HEK293 (cell line): ENCODE results near the gene SIK3.

Experiments
- AEBP2 ChIP-seq: fragments of 450-650 bp; formaldehyde crosslinking; IDR thresholded peaks from 2 replicates; pipeline ENCODE4 v1.5.1; 2016; ENCODE audit warnings: missing biosample characterization, missing genetic modification characterization, borderline replicate concordance
- INSM2 ChIP-seq: fragments of 450-650 bp; formaldehyde crosslinking; IDR thresholded peaks from 2 replicates; pipeline ENCODE4 v1.5.1; 2016; ENCODE audit warnings: missing biosample characterization, missing genetic modification characterization
- KLF10 ChIP-seq: fragments of 450-650 bp; IDR thresholded peaks from 2 replicates; pipeline ENCODE4 v1.5.1; 2018; ENCODE audit warnings: missing biosample characterization, mild to moderate bottlenecking, missing genetic modification characterization
- MEIS1 ChIP-seq: sonication (generic); formaldehyde crosslinking; IDR thresholded peaks from 2 replicates; pipeline ENCODE4 v1.8.1; 2022; ENCODE audit warnings: missing genetic modification reagents, mild to moderate bottlenecking, borderline replicate concordance
- MYNN ChIP-seq: fragments of 450-650 bp; formaldehyde crosslinking; IDR thresholded peaks from 2 replicates; pipeline ENCODE4 v1.5.1; 2016; ENCODE audit warnings: missing biosample characterization, missing genetic modification characterization, borderline replicate concordance
- PATZ1 ChIP-seq: fragments of 450-650 bp; formaldehyde crosslinking; IDR thresholded peaks from 2 replicates; pipeline ENCODE4 v1.5.1; 2016; ENCODE audit warnings: missing biosample characterization, missing genetic modification characterization
- PRDM10 ChIP-seq: fragments of 450-650 bp; formaldehyde crosslinking; IDR thresholded peaks from 2 replicates; pipeline ENCODE4 v1.5.1; 2016; ENCODE audit warnings: missing biosample characterization, missing genetic modification characterization
- YY2 ChIP-seq: fragments of 450-650 bp; formaldehyde crosslinking; IDR thresholded peaks from 2 replicates; pipeline ENCODE4 v1.5.1; 2016; ENCODE audit warnings: missing biosample characterization, missing genetic modification characterization
- ZFP3 ChIP-seq: fragments of 450-650 bp; formaldehyde crosslinking; IDR thresholded peaks from 2 replicates; pipeline ENCODE4 v1.5.1; 2016; ENCODE audit warnings: low read depth, missing biosample characterization, missing genetic modification characterization
- ZFP37 ChIP-seq: fragments of 450-650 bp; formaldehyde crosslinking; IDR thresholded peaks from 2 replicates; pipeline ENCODE4 v1.5.1; 2016; ENCODE audit warnings: missing biosample characterization, missing genetic modification characterization
- ZNF10 ChIP-seq: fragments of 450-650 bp; formaldehyde crosslinking; IDR thresholded peaks from 2 replicates; pipeline ENCODE4 v1.5.1; 2017; ENCODE audit warnings: missing biosample characterization, missing genetic modification characterization
- ZNF121 ChIP-seq: fragments of 450-650 bp; formaldehyde crosslinking; IDR thresholded peaks from 2 replicates; pipeline ENCODE4 v1.5.1; 2016; ENCODE audit warnings: missing biosample characterization, missing genetic modification characterization
- ZNF2 ChIP-seq: fragments of 450-650 bp; formaldehyde crosslinking; IDR thresholded peaks from 2 replicates; pipeline ENCODE4 v1.5.1; 2016; ENCODE audit warnings: missing biosample characterization, missing genetic modification characterization
- ZNF202 ChIP-seq: fragments of 450-650 bp; formaldehyde crosslinking; IDR thresholded peaks from 2 replicates; pipeline ENCODE4 v1.5.1; 2016; ENCODE audit warnings: missing biosample characterization, missing genetic modification characterization, borderline replicate concordance
- ZNF239 ChIP-seq: fragments of 450-650 bp; formaldehyde crosslinking; IDR thresholded peaks from 2 replicates; pipeline ENCODE4 v1.5.1; 2016; ENCODE audit warnings: missing biosample characterization, missing genetic modification characterization
- ZNF24 ChIP-seq: fragments of 450-650 bp; formaldehyde crosslinking; IDR thresholded peaks from 2 replicates; pipeline ENCODE4 v1.5.1; 2016; ENCODE audit warnings: missing biosample characterization, missing genetic modification characterization
- ZNF280C ChIP-seq: fragments of 450-650 bp; formaldehyde crosslinking; IDR thresholded peaks from 2 replicates; pipeline ENCODE4 v1.5.1; 2016; ENCODE audit warnings: missing biosample characterization, missing genetic modification characterization
- ZNF302 ChIP-seq: fragments of 450-650 bp; formaldehyde crosslinking; IDR thresholded peaks from 2 replicates; pipeline ENCODE4 v1.5.1; 2016; ENCODE audit warnings: missing biosample characterization, missing genetic modification characterization, low read depth
- ZNF324 ChIP-seq: fragments of 450-650 bp; formaldehyde crosslinking; IDR thresholded peaks from 2 replicates; pipeline ENCODE4 v1.5.1; 2016; ENCODE audit warnings: missing biosample characterization, missing genetic modification characterization
- ZNF335 ChIP-seq: fragments of 450-650 bp; formaldehyde crosslinking; conservative IDR thresholded peaks from 2 replicates; pipeline ENCODE4 v1.5.1; 2016; ENCODE audit warnings: missing biosample characterization, missing genetic modification characterization
- ZNF426 ChIP-seq: fragments of 450-650 bp; formaldehyde crosslinking; IDR thresholded peaks from 2 replicates; pipeline ENCODE4 v1.5.1; 2017; ENCODE audit warnings: missing biosample characterization, missing genetic modification characterization, mild to moderate bottlenecking, inconsistent platforms, moderate library complexity
- ZNF48 ChIP-seq: fragments of 450-650 bp; formaldehyde crosslinking; IDR thresholded peaks from 2 replicates; pipeline ENCODE4 v1.5.1; 2016; ENCODE audit warnings: missing biosample characterization, missing genetic modification characterization
- ZNF561 ChIP-seq: fragments of 450-650 bp; IDR thresholded peaks from 2 replicates; pipeline ENCODE4 v1.5.1; 2018; ENCODE audit warnings: missing biosample characterization, missing genetic modification characterization, borderline replicate concordance
- ZNF600 ChIP-seq: fragments of 450-650 bp; formaldehyde crosslinking; IDR thresholded peaks from 2 replicates; pipeline ENCODE4 v1.5.1; 2016; ENCODE audit warnings: missing biosample characterization, missing genetic modification characterization
- ZNF610 ChIP-seq: fragments of 450-650 bp; formaldehyde crosslinking; IDR thresholded peaks from 2 replicates; pipeline ENCODE4 v1.5.1; 2016; ENCODE audit warnings: missing biosample characterization, missing genetic modification characterization, borderline replicate concordance
- ZNF623 ChIP-seq: fragments of 450-650 bp; formaldehyde crosslinking; IDR thresholded peaks from 2 replicates; pipeline ENCODE4 v1.5.1; 2016; ENCODE audit warnings: missing biosample characterization, missing genetic modification characterization
- ZNF629 ChIP-seq: fragments of 450-650 bp; formaldehyde crosslinking; IDR thresholded peaks from 2 replicates; pipeline ENCODE4 v1.5.1; 2017; ENCODE audit warnings: missing biosample characterization, missing genetic modification characterization
- ZNF654 ChIP-seq: fragments of 450-650 bp; formaldehyde crosslinking; IDR thresholded peaks from 2 replicates; pipeline ENCODE4 v1.5.1; 2016; ENCODE audit warnings: low read depth, missing biosample characterization, missing genetic modification characterization
- ZNF664 ChIP-seq: fragments of 450-650 bp; formaldehyde crosslinking; IDR thresholded peaks from 2 replicates; pipeline ENCODE4 v1.5.1; 2016; ENCODE audit warnings: missing biosample characterization, missing genetic modification characterization
- ZNF670 ChIP-seq: fragments of 450-650 bp; formaldehyde crosslinking; IDR thresholded peaks from 2 replicates; pipeline ENCODE4 v1.5.1; 2016; ENCODE audit warnings: missing biosample characterization, missing genetic modification characterization, low read depth
- ZNF768 ChIP-seq: fragments of 450-650 bp; formaldehyde crosslinking; IDR thresholded peaks from 2 replicates; pipeline ENCODE4 v1.5.1; 2018; ENCODE audit warnings: missing biosample characterization, mild to moderate bottlenecking, missing genetic modification characterization
- ZNF776 ChIP-seq: fragments of 450-650 bp; formaldehyde crosslinking; IDR thresholded peaks from 2 replicates; pipeline ENCODE4 v1.5.0; 2017; ENCODE audit warnings: missing biosample characterization, missing genetic modification characterization, borderline replicate concordance

The SIK3 gene

GRCh38 chr11:117042689-117043088, 55.5 kb downstream of the SIK3 start (continued):
- no peak for TF ChIP-seq ZNF324 (tag by site-specific recombination)
- TF ChIP-seq ZNF768 (tag by site-specific recombination) = no peak
- TF ChIP-seq KLF10 (tag by site-specific recombination) = peak; percentile 46
- TF ChIP-seq ZNF2 = no peak; the same call in 1 of the 2 replicates
- no peak for TF ChIP-seq ZNF670
- no peak for TF ChIP-seq ZNF664
- TF ChIP-seq ZNF302 = no peak
- TF ChIP-seq ZNF629 (tag by site-specific recombination) = peak; percentile 61
- TF ChIP-seq AEBP2 (tag by site-specific recombination) = no peak
- TF ChIP-seq ZFP3 = no peak
- TF ChIP-seq ZNF24 = no peak
- no peak for TF ChIP-seq ZFP37
- no peak for TF ChIP-seq ZNF776
- no peak for TF ChIP-seq PRDM10 (tag by site-specific recombination)
- TF ChIP-seq MEIS1 = no peak
- TF ChIP-seq PATZ1 = no peak
- no peak for TF ChIP-seq ZNF335
- TF ChIP-seq ZNF561 (tag by site-specific recombination) = no peak
- no peak for TF ChIP-seq ZNF600 (tag by site-specific recombination)
- TF ChIP-seq INSM2 (tag by site-specific recombination) = no peak
- TF ChIP-seq MYNN (tag by site-specific recombination) = no peak
- TF ChIP-seq YY2 (tag by site-specific recombination) = no peak
- TF ChIP-seq ZNF610 (tag by site-specific recombination) = no peak
- no peak for TF ChIP-seq ZNF239 (tag by site-specific recombination)
- no peak for TF ChIP-seq ZNF654 (tag by site-specific recombination)
- TF ChIP-seq ZNF623 (tag by site-specific recombination) = no peak
- TF ChIP-seq ZNF10 (tag by site-specific recombination) = 0 out of 2 replicates have a peak, but pooled peaks have one; percentile 11
- TF ChIP-seq ZNF202 (tag by site-specific recombination) = no peak
- TF ChIP-seq ZNF280C = no peak
- TF ChIP-seq ZNF426 (tag by site-specific recombination) = no peak
- TF ChIP-seq ZNF121 (tag by site-specific recombination) = no peak
- no peak for TF ChIP-seq ZNF48 (tag by site-specific recombination)
